Lower lobe of right lung (tissue), 2 donors: ENCODE measurements around the gene DAB1. TPM values are rescaled to one million over a fixed set of nuclear protein-coding genes. Genes with fewer than 3 reads are reported as not detected.

Source experiments
- ATAC-seq, 2 donors: fragments of 200-7000 bp; cut with Tn5 transposase; one replicate each; pipeline ENCODE4 v1.9.1; 2020 to 2022; ENCODE audit warnings: mild to moderate bottlenecking in 2 of 2, moderate library complexity in 2 of 2
- DNase-seq: peaks from one replicate; pipeline ENCODE4 v3.0.0-alpha.2; 2020
- H3K27ac ChIP-seq: fragments of 200-600 bp; one replicate; pipeline ENCODE4 v1.8.0; 2022
- H3K27me3 ChIP-seq: fragments of 200-600 bp; one replicate; pipeline ENCODE4 v1.8.0; 2022; ENCODE audit warnings: low read depth
- H3K36me3 ChIP-seq: fragments of 200-600 bp; one replicate; pipeline ENCODE4 v1.8.0; 2022; ENCODE audit warnings: mild to moderate bottlenecking
- H3K4me1 ChIP-seq: fragments of 200-600 bp; one replicate; pipeline ENCODE4 v1.8.0; 2022
- H3K4me3 ChIP-seq: fragments of 200-600 bp; one replicate; pipeline ENCODE4 v1.8.0; 2022; ENCODE audit warnings: mild to moderate bottlenecking
- H3K9me3 ChIP-seq: fragments of 200-600 bp; one replicate; pipeline ENCODE4 v1.8.0; 2022
- CTCF ChIP-seq: fragments of 200-600 bp; IDR thresholded peaks from one replicate; pipeline ENCODE4 v1.8.0; 2022; ENCODE audit warnings: antibody characterized with exemption, mild to moderate bottlenecking
- intact Hi-C: fragments of 100-400 bp; cut with DNase I; formaldehyde crosslinking; loops from one replicate; pipeline ENCODE4 v1.11.0; 2022
- total RNA-seq: library from RNA; stranded (reverse); fragmentation: NEBNext Ultra II Directional; extraction: Animal tissue kit (Norgen Biotek cat#: 25700); gene quantifications from one replicate; pipeline ENCODE4 v1.2.1, GENCODE V29; 2021
- donor health status: DM: no; HTN: yes; CAD: no; lungs with severe emphysema.

DAB1 gene
- total RNA-seq, 1 donor from 2014 or later: 1.9 TPM

GRCh38 chr1:57165546-57165945 is 258.3 kb downstream of the DAB1 start:
- TF ChIP-seq CTCF: no peak
- intact Hi-C loops: no loop called here
- no peaks in the 10 kb centered on the region for H3K9me3 ChIP-seq
- no peaks in the 10 kb centered on the region for H3K4me1 ChIP-seq
- H3K36me3 ChIP-seq: no peaks in the 10 kb centered on the region
- H3K4me3 ChIP-seq: no peak overlapping the region
- ATAC-seq (no peak), DNase-seq (no peak)
- H3K27me3 ChIP-seq: no peaks in the 10 kb centered on the region
- no peak overlapping the region for H3K27ac ChIP-seq

- ATAC-seq: no peak
- no peaks in the 10 kb centered on the region for H3K9me3 ChIP-seq
- no peak overlapping the region for H3K4me3 ChIP-seq
- TF ChIP-seq CTCF: no peak
- no peaks in the 10 kb centered on the region for H3K4me1 ChIP-seq
- H3K27me3 ChIP-seq: no peaks in the 10 kb centered on the region
- no peaks in the 10 kb centered on the region for H3K36me3 ChIP-seq
- intact Hi-C loops: no loop called here
- H3K27ac ChIP-seq: no peak overlapping the region
- no peak for DNase-seq
These were observed 259.3 kb downstream of the DAB1 start for GRCh38 chr1:57164584-57164983.

GRCh38 chr1:57163789-57164188 is 260.1 kb downstream of the DAB1 start:
- DNase-seq: no peak
- no peaks in the 10 kb centered on the region for H3K36me3 ChIP-seq
- no peak overlapping the region for H3K4me3 ChIP-seq
- no peaks in the 10 kb centered on the region for H3K27me3 ChIP-seq
- no peaks in the 10 kb centered on the region for H3K4me1 ChIP-seq
- no peak for TF ChIP-seq CTCF
- ATAC-seq: no peak
- no peak overlapping the region for H3K27ac ChIP-seq
- H3K9me3 ChIP-seq: no peaks in the 10 kb centered on the region
- intact Hi-C loops: no loop called here

GRCh38 chr1:57163325-57163724 is 260.5 kb downstream of the DAB1 start:
- H3K27ac ChIP-seq: no peak overlapping the region
- no peak for TF ChIP-seq CTCF
- no peaks in the 10 kb centered on the region for H3K27me3 ChIP-seq
- no peaks in the 10 kb centered on the region for H3K36me3 ChIP-seq
- intact Hi-C loops: no loop called here
- no peaks in the 10 kb centered on the region for H3K4me1 ChIP-seq
- no peak overlapping the region for H3K4me3 ChIP-seq
- DNase-seq: no peak
- no peak for ATAC-seq
- H3K9me3 ChIP-seq: no peaks in the 10 kb centered on the region

GRCh38 chr1:57162607-57163261 is 261.1 kb downstream of the DAB1 start:
- no peak for TF ChIP-seq CTCF
- Histone ChIP-seq H3K4me3 (no peak overlapping the region), H3K4me1 (no peaks in the 10 kb centered on the region), H3K27ac (no peak overlapping the region), H3K9me3 (no peaks in the 10 kb centered on the region), H3K27me3 (no peaks in the 10 kb centered on the region), H3K36me3 (no peaks in the 10 kb centered on the region)
- intact Hi-C loops: no loop called here
- DNase-seq (no peak), ATAC-seq (no peak)
